ENCODE results near the gene SPECC1.

The SPECC1 gene

DNA sequence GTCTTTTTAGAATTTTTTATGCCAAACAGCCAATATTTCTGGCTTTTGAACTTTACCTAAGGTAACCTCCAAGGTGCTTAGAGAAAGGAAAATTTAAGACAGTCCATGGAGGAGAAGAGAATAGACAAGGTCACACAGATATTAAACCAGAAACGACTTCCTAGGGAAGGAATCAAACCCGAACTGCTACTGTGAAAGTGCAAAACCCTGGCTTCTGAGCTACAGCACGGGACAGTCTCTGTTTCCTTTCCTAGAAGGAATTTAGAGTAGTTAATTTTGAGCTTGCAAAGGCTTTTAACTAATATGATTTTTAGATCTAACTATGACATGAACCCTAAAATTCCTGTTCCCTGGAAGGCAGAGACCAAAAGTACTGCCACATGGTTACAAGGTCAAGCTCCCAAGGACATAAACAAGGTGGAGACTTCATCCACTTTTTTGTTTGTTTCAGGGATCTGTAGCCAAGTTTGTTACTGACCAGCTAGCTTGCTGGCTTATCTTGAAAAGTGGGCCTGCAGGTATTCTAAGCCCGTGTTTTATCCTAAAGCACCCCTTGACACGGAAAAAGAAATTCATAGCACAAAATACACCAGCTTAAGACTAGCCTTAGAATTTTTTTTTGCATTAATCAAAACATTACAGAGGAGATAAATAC, 188.2 kb downstream of the SPECC1 start:
- Histone ChIP-seq H3K4me3 (no peak overlapping the region), H3K27ac (no peak overlapping the region)
- DNase-seq (ENCODE audit: low spot score), result no peak
- TF ChIP-seq, protein P1, sequence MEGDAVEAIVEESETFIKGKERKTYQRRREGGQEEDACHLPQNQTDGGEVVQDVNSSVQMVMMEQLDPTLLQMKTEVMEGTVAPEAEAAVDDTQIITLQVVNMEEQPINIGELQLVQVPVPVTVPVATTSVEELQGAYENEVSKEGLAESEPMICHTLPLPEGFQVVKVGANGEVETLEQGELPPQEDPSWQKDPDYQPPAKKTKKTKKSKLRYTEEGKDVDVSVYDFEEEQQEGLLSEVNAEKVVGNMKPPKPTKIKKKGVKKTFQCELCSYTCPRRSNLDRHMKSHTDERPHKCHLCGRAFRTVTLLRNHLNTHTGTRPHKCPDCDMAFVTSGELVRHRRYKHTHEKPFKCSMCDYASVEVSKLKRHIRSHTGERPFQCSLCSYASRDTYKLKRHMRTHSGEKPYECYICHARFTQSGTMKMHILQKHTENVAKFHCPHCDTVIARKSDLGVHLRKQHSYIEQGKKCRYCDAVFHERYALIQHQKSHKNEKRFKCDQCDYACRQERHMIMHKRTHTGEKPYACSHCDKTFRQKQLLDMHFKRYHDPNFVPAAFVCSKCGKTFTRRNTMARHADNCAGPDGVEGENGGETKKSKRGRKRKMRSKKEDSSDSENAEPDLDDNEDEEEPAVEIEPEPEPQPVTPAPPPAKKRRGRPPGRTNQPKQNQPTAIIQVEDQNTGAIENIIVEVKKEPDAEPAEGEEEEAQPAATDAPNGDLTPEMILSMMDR (IDR thresholded peaks at IDR 0.05), result no peak

DNA sequence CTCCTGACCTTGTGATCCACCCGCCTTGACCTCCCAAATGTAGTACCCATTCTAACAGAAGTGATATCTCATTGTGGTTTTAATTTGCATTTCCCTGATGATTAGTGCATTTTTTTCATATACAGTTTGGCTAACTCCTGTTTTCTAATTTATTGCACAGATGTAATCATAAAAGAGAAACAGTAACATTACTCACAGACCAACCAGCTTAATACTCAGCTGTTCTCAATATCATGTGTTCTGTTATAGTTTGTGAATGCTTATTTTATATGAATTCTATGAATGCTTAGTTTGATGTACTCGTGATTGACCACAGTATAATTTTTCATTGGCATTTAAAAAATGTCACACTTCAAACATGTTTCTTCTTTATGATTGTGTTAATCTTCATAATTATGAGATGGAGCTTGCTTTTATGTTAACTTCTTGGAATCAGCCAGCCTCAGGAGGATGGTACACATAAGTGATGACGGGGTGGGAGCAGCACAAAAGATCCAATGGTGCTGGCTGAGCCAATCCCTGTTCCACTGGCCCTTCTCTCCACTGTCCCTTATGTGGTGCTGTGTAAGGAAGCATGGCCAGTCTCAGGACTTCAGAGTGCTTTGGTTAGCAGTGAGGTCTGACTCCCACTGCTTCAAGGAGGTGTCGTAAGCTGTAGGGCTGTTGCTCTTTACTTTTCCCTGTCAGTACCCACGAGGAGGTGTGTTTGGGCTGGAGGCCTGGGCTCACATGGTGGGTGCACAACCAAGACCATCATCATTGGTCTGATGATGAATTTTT, 191.0 kb downstream of the SPECC1 start:
- no peak for DNase-seq (ENCODE audit: low spot score)
- H3K4me3 ChIP-seq, result no peak overlapping the region
- H3K27ac ChIP-seq, result no peak overlapping the region
- TF ChIP-seq, protein P1 (IDR thresholded peaks at IDR 0.05), result no peak

DNA sequence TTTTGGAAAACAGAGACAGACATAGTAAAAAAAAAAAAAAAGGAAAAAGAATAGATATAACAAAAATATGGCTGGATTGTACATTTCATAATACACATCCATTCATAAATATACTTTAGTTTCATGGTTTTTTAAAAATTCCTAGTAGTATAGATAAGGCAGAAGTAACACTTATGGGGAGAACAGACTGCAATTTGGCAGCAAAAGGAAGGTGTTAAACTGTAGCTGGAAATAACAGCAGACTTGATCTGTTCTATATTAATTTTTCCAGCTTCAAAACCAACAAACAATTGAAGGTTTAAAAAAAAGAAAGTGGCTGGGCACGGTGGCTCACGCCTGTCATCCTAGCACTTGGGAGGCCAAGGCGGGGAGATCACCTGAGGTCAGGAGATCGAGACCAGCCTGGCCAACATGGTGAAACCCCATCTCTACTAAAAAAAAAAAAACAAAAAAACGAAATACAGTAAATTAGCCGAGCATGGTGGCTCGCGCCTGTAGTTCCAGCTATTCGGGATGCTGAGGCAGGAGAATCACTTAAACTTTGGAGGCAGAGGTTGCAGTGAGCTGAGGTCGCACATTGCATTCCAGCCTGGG, 191.8 kb downstream of the SPECC1 start:
- DNase-seq (ENCODE audit: low spot score), result no peak
- Histone ChIP-seq H3K4me3 (no peak overlapping the region), H3K27ac (no peak overlapping the region)
- TF ChIP-seq, protein P1 (IDR thresholded peaks at IDR 0.05), result no peak

DNA sequence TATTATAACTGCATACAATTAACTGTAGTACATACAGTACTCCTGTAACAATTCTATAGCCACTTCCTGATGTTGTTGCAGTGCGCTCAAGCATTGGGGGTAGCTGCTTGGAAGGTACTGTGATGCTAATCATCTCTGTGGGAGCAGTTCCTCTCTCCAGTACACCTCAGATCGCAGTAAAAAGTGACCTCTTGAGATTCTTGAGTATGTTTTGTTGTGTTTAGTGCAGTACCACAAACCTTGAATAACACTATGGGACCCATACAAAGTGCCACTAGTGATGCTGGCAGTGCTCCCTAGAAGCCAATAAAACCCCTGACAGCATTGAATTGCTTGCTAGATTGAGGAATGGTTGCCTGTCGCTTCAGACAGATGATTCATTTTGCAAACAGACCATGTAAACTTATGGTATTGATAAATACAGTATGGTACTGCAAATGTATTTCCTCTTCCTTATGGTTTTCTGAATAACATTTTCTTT, 193.0 kb downstream of the SPECC1 start:
- H3K27ac ChIP-seq, result no peak overlapping the region
- H3K4me3 ChIP-seq, result no peak overlapping the region
- no peak for DNase-seq (ENCODE audit: low spot score)
- TF ChIP-seq, protein P1 (IDR thresholded peaks at IDR 0.05), result no peak

DNA sequence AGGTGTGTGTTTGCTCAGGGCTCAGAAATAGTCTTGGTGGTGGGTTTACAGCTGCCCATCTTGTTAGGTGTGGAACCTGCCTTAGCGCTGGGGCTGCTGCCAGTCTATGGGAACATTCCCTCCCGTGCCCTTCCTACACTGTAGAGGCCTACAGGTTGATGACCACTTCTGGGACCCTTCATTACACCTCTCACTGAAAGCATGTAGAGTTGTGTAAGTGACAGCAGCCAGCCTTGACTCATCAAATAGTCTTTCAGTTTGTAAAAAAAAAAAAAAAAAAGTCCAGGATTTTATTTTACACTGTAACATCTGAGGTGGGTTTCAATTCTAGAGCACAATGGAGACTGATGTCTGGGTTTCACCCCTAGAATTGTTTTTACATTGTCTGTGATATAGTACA, 193.9 kb downstream of the SPECC1 start:
- Histone ChIP-seq H3K27ac (no peak overlapping the region), H3K4me3 (no peak overlapping the region)
- DNase-seq (ENCODE audit: low spot score), result no peak
- TF ChIP-seq, protein P1 (IDR thresholded peaks at IDR 0.05), result no peak

DNA sequence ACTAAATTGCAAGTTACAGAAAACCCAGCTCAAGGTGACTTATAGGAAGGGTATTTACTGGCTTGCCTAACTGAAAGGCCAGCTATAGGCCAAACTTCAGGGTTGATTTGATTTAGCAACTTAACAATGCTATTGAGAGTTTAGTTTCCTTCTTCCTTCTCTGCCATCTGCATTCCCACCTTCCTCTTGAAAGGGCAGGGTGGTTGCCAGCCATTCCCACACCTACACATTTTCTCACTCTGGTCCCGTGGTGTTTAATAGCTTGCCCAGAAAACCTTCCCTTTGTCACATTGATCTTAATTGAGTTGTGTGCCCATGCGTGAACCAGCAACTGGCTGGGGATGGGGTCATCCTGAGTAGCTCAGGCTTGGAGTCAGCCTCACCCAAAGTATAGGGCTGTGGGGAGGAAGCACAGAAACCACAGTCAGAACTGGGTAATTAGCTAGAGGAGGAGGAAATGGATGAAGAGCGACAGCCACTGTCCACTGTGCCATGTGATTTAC, 194.7 kb downstream of the SPECC1 start:
- DNase-seq (ENCODE audit: low spot score), result no peak
- Histone ChIP-seq H3K27ac (no peak overlapping the region), H3K4me3 (no peak overlapping the region)
- TF ChIP-seq, protein P1 (IDR thresholded peaks at IDR 0.05), result no peak
